H1 (cell line): ENCODE measurements around the gene ZNF689. TPM values are rescaled to one million over a fixed set of nuclear protein-coding genes. Genes with fewer than 3 reads are reported as not detected.

Source experiments
- CTCF ChIA-PET: fragments of 300-600 bp; sonication (Branson Sonifier 250); formaldehyde crosslinking; loops from one replicate; lab custom pipeline; 2021; ENCODE audit not compliant: partially characterized antibody; lab: Charles Lee
- POLR2A ChIA-PET: fragments of 300-600 bp; sonication (Branson Sonifier 250); formaldehyde crosslinking; loops from one replicate; lab custom pipeline; 2021; ENCODE audit warnings: inconsistent platforms; ENCODE audit not compliant: partially characterized antibody; lab: Charles Lee
- DNase-seq, 2 experiments: peaks; one replicate each; pipeline versions ENCODE4 v3.0.0 to v3.0.0-alpha.2; 2010 to 2022; ENCODE audit warnings: low spot score in 2 of 2, low read depth in 1 of 2, mixed read lengths in 1 of 2
- FAIRE-seq: peaks from 2 replicates; lab custom pipeline; 2011; peaks lifted over from hg19 to GRCh38; lab: Jason Lieb, UNC
- H2AFZ ChIP-seq: 2 replicates; pipeline ENCODE4 v1.8.1; 2012; ENCODE audit warnings: low read length, inconsistent platforms
- H2AK5ac ChIP-seq: 2 replicates; pipeline ENCODE4 v1.6.1; 2013; ENCODE audit warnings: low read depth, low read length
- H2BK120ac ChIP-seq: replicated peaks from 2 replicates; pipeline ENCODE3; 2013; ENCODE audit warnings: low read depth, low read length, inconsistent platforms
- H2BK12ac ChIP-seq: 2 replicates; pipeline ENCODE4 v1.6.1; 2013; ENCODE audit warnings: low read depth, low read length
- H2BK15ac ChIP-seq: 2 replicates; pipeline ENCODE4 v1.6.1; 2013; ENCODE audit warnings: low read length
- H2BK20ac ChIP-seq: 2 replicates; pipeline ENCODE4 v1.6.1; 2013; ENCODE audit warnings: low read length
- H2BK5ac ChIP-seq: 2 replicates; pipeline ENCODE4 v1.6.1; 2013; ENCODE audit warnings: low read depth, low read length
- H3K14ac ChIP-seq: 2 replicates; pipeline ENCODE4 v1.6.1; 2013; ENCODE audit warnings: inconsistent platforms; ENCODE audit not compliant: insufficient read length
- H3K18ac ChIP-seq: 2 replicates; pipeline ENCODE4 v1.6.1; 2013; ENCODE audit warnings: low read length; ENCODE audit errors: extremely low read depth
- H3K23ac ChIP-seq: 2 replicates; pipeline ENCODE4 v1.6.1; 2013; ENCODE audit warnings: inconsistent platforms; ENCODE audit not compliant: insufficient read length
- H3K23me2 ChIP-seq: 2 replicates; pipeline ENCODE4 v1.6.1; 2013; ENCODE audit warnings: low read depth, low read length
- H3K27ac ChIP-seq: 2 replicates; pipeline ENCODE4 v1.6.1; 2011; ENCODE audit warnings: low read depth, low read length, inconsistent platforms
- H3K27me3 ChIP-seq, 4 experiments: replicated peaks in 1 of 4; 1 replicate in 1 of 4; 2 replicates in 3 of 4; pipeline versions ENCODE4 v1.6.1 to v1.8.1; 2011 to 2013; ENCODE audit warnings: low read length in 3 of 4, mild to moderate bottlenecking in 3 of 4, inconsistent platforms in 2 of 4, mixed read lengths in 2 of 4, moderate library complexity in 1 of 4; ENCODE audit not compliant: control insufficient read depth in 3 of 4, insufficient read depth in 3 of 4; ENCODE audit errors: extremely low read depth in 1 of 4
- H3K36me3 ChIP-seq, 4 experiments: 2 replicates each; pipeline versions ENCODE4 v1.6.1 to v1.8.1; 2011 to 2013; ENCODE audit warnings: mild to moderate bottlenecking in 4 of 4, low read length in 3 of 4, moderate library complexity in 2 of 4, control low read depth in 1 of 4, inconsistent platforms in 1 of 4; ENCODE audit not compliant: insufficient read depth in 4 of 4, control insufficient read depth in 2 of 4
- H3K4ac ChIP-seq: replicated peaks from 2 replicates; pipeline ENCODE3; 2013; ENCODE audit warnings: low read length, low read depth, mixed read lengths, inconsistent platforms; ENCODE audit not compliant: insufficient read length
- H3K4me1 ChIP-seq, 4 experiments: replicated peaks in 1 of 4; 1 replicate in 1 of 4; 2 replicates in 3 of 4; pipeline versions ENCODE4 v1.6.1 to v1.8.1; 2011 to 2013; ENCODE audit warnings: low read length in 3 of 4, inconsistent platforms in 2 of 4, mixed read lengths in 1 of 4; ENCODE audit not compliant: insufficient read depth in 4 of 4, control insufficient read depth in 3 of 4
- H3K4me2 ChIP-seq, 2 experiments: 2 replicates each; pipeline versions ENCODE4 v1.6.1 to v1.8.1; 2011 to 2013; ENCODE audit warnings: low read depth in 2 of 2, low read length in 2 of 2, control low read depth in 1 of 2, inconsistent platforms in 1 of 2, mild to moderate bottlenecking in 1 of 2; ENCODE audit not compliant: insufficient read depth in 1 of 2
- H3K4me3 ChIP-seq, 4 experiments: fragments of 200-600, 300-600 bp in 1 of 4; sonication (generic), shearing (Covaris generic), sonication (Bioruptor Twin) in 1 of 4; 2 replicates each; pipeline versions ENCODE4 v1.5.1 to v1.8.1; 2011 to 2016; ENCODE audit warnings: low read length in 4 of 4, low read depth in 3 of 4, control low read depth in 2 of 4, inconsistent platforms in 2 of 4, mild to moderate bottlenecking in 2 of 4, mixed read lengths in 1 of 4, moderate library complexity in 1 of 4; ENCODE audit not compliant: insufficient read depth in 2 of 4; ENCODE audit errors: extremely low read depth in 1 of 4
- H3K56ac ChIP-seq: replicated peaks from 2 replicates; pipeline ENCODE3; 2013; ENCODE audit warnings: low read depth, mild to moderate bottlenecking, mixed read lengths, low read length, inconsistent platforms; ENCODE audit not compliant: insufficient read length
- H3K79me1 ChIP-seq: 2 replicates; pipeline ENCODE4 v1.6.1; 2013; ENCODE audit warnings: low read depth, low read length, control low read depth
- H3K79me2 ChIP-seq, 2 experiments: 2 replicates each; pipeline versions ENCODE4 v1.6.1 to v1.8.1; 2012 to 2013; ENCODE audit warnings: low read length in 2 of 2, mild to moderate bottlenecking in 2 of 2, inconsistent platforms in 1 of 2; ENCODE audit not compliant: insufficient read depth in 2 of 2, control insufficient read depth in 1 of 2
- H3K9ac ChIP-seq, 4 experiments: replicated peaks in 1 of 4; 1 replicate in 1 of 4; 2 replicates in 3 of 4; pipeline versions ENCODE4 v1.6.1 to v1.8.1; 2011 to 2013; ENCODE audit warnings: low read depth in 3 of 4, low read length in 3 of 4, control low read depth in 2 of 4, mild to moderate bottlenecking in 2 of 4, moderate library complexity in 2 of 4, inconsistent platforms in 1 of 4; ENCODE audit errors: extremely low read depth in 1 of 4
- H3K9me3 ChIP-seq, 2 experiments: 2 replicates each; pipeline versions ENCODE4 v1.6.1 to v1.8.1; 2012 to 2013; ENCODE audit warnings: mild to moderate bottlenecking in 2 of 2, moderate library complexity in 2 of 2, control low read depth in 1 of 2, inconsistent platforms in 1 of 2, low read depth in 1 of 2, low read length in 1 of 2, mixed read lengths in 1 of 2; ENCODE audit not compliant: insufficient read depth in 2 of 2
- H4K20me1 ChIP-seq, 2 experiments: replicated peaks in 1 of 2; 2 replicates each; pipeline versions ENCODE3 to v1.8.1; 2011 to 2013; ENCODE audit warnings: inconsistent platforms in 2 of 2, low read length in 2 of 2, mild to moderate bottlenecking in 1 of 2; ENCODE audit not compliant: insufficient read depth in 2 of 2, control insufficient read depth in 1 of 2
- H4K5ac ChIP-seq: 2 replicates; pipeline ENCODE4 v1.6.1; 2013; ENCODE audit warnings: low read length, low read depth, mixed read lengths, inconsistent platforms; ENCODE audit not compliant: insufficient read length
- H4K8ac ChIP-seq: 2 replicates; pipeline ENCODE4 v1.8.0; 2013; ENCODE audit warnings: mild to moderate bottlenecking, moderate library complexity, low read length, inconsistent platforms; ENCODE audit not compliant: insufficient read depth; ENCODE audit errors: extremely low read depth
- H4K91ac ChIP-seq: replicated peaks from 2 replicates; pipeline ENCODE3; 2013; ENCODE audit warnings: low read length, mixed read lengths, inconsistent platforms; ENCODE audit not compliant: insufficient read length
- CBX8 ChIP-seq: fragments of 300-800, 300-1000 bp; sonication (generic); IDR thresholded peaks from 2 replicates; pipeline ENCODE4 v1.7.1; 2016; ENCODE audit warnings: low read depth, low read length, borderline replicate concordance
- KDM1A ChIP-seq: fragments of 200-600, 300-600 bp; sonication (generic); IDR thresholded peaks from 2 replicates; pipeline ENCODE4 v1.7.1; 2016; ENCODE audit warnings: mild to moderate bottlenecking, low read length, borderline replicate concordance
- SIX5 ChIP-seq: IDR thresholded peaks from 2 replicates; pipeline ENCODE4 v1.6.1; 2011; ENCODE audit warnings: mild to moderate bottlenecking, low read depth, low read length
- SP4 ChIP-seq: IDR thresholded peaks from 2 replicates; pipeline ENCODE4 v1.6.1; 2012; ENCODE audit warnings: low read length, inconsistent platforms
- WGBS, 2 experiments: shearing (Covaris generic) in 1 of 2; methylation state at CpG; one replicate each; pipeline versions ENCODE4 v1.1.6 to v1.1.7; 2013 to 2015; ENCODE audit warnings: low lambda C conversion rate in 2 of 2, mixed read lengths in 2 of 2, inconsistent platforms in 1 of 2, low coverage in 1 of 2, missing lambda C conversion rate in 1 of 2; ENCODE audit not compliant: insufficient replicate concordance in 2 of 2, insufficient coverage in 1 of 2, insufficient read length in 1 of 2; ENCODE audit errors: extremely low coverage in 1 of 2, missing lambda C conversion rate in 1 of 2; 5-methylcytosine and 5-hydroxymethylcytosine counted together
- polyA plus RNA-seq, 7 experiments: library from polyadenylated mRNA; depleted of rRNA in 3 of 7; stranded (reverse) in 5 of 7; unstranded in 2 of 7; fragments of >200 nt in 5 of 7; fragments of 200-250 nt in 2 of 7; gene quantifications; 1 replicate in 5 of 7; 2 replicates in 1 of 7; 4 replicates in 1 of 7; pipeline versions ENCODE4 v1.2.1 to v1.2.3, GENCODE V29; 2011 to 2013; ENCODE audit warnings: missing spikeins in 2 of 7, mixed read lengths in 2 of 7
- total RNA-seq: library from RNA; stranded (reverse); fragmentation: NEBNext Ultra II Directional; extraction: Animal tissue kit (Norgen Biotek cat#: 25700); gene quantifications from 2 replicates; pipeline ENCODE4 v1.2.1, GENCODE V29; 2021

ZNF689 gene
- total and polyA plus RNA-seq, 2 of the 8 experiments (the other 6 are each of a cell fraction or from before 2014, with no cell fraction given) = 14.3 to 15.3 TPM

GRCh38 chr16:30606004-30606403 lies 4.2 kb downstream of the ZNF689 start:
- H3K4ac ChIP-seq = no peak overlapping the region
- no peak overlapping the region for H4K8ac ChIP-seq
- ChIA-PET POLR2A (interaction anchor here (0.6 to 2.0 kb wide), 3 partner anchors 9 to 34 kb away, joined by 3 to 6 read pairs (median 3); partner anchors contain the start of gene ZNF688), CTCF (interaction anchor here (0.6 to 3.7 kb wide), 6 partner anchors 8 to 124 kb away, joined by 3 to 13 read pairs (median 3); partner anchors contain the start of gene ZNF785)
- no peak overlapping the region for H2AFZ ChIP-seq
- 0 out of 4 replicates have a peak, but pooled peaks cover 0 to 5% of the 10 kb centered on the region in 2 experiments for H3K79me2 ChIP-seq
- peaks cover 0 to 2% of the 10 kb centered on the region in 2 experiments for H4K20me1 ChIP-seq
- H3K23me2 ChIP-seq = peaks cover 2% of the 10 kb centered on the region; the same call in 1 of the 2 replicates
- H3K9ac ChIP-seq = no peak overlapping the region
- peaks cover 0 to 2% (median 2%) of the 10 kb centered on the region in 4 experiments; a peak in 3 of 7 replicates for H3K4me1 ChIP-seq
- no peaks in the 10 kb centered on the region for H3K27me3 ChIP-seq
- H2AK5ac ChIP-seq = no peak overlapping the region
- no peak overlapping the region for H3K27ac ChIP-seq
- no peak overlapping the region for H3K4me2 ChIP-seq
- no peak overlapping the region for H3K23ac ChIP-seq
- FAIRE-seq (no peak), DNase-seq (no peak)
- no peak overlapping the region for H2BK120ac ChIP-seq
- no peak overlapping the region for H4K91ac ChIP-seq
- H3K18ac ChIP-seq = no peak overlapping the region
- H3K9me3 ChIP-seq = no peaks in the 10 kb centered on the region
- H2BK15ac ChIP-seq = no peak overlapping the region
- no peaks in the 10 kb centered on the region; the same call in 1 of the 2 replicates for H3K79me1 ChIP-seq
- no peak overlapping the region for H3K4me3 ChIP-seq
- H3K36me3 ChIP-seq = peaks cover 6 to 36% (median 24%) of the 10 kb centered on the region in 4 experiments; a peak in 7 of 8 replicates
- H2BK12ac ChIP-seq = no peak overlapping the region
- no peak overlapping the region for H2BK20ac ChIP-seq
- TF ChIP-seq SIX5 (no peak), CBX8 (no peak), KDM1A (peak; percentile 62; the same call in 1 of the 2 replicates), SP4 (no peak)
- TF ChIP-seq, all 59 proteins: peak for 1
- no peak overlapping the region for H4K5ac ChIP-seq
- 94% methylated on average over 3 of the region's 3 CpGs; no CpG with 5 or more reads in 1 of the 2 experiments for WGBS, 2 experiments
- no peak overlapping the region for H2BK5ac ChIP-seq
- no peak overlapping the region for H3K56ac ChIP-seq
- H3K14ac ChIP-seq = no peak overlapping the region
